Neural cell (in vitro differentiated cells): ENCODE measurements around the gene C20orf141. TPM values are rescaled to one million over a fixed set of nuclear protein-coding genes. Genes with fewer than 3 reads are reported as not detected.
A peak's percentile ranks its signal among the peaks of the same experiment; 100 is the strongest.

Experiments
- H2AFZ ChIP-seq: fragments of 200-600, 300-800 bp; sonication (generic), shearing (Covaris generic); 2 replicates; pipeline ENCODE4 v1.6.0; 2014; ENCODE audit warnings: low read depth, mild to moderate bottlenecking, antibody characterized with exemption, low read length, moderate library complexity
- H3F3A ChIP-seq: fragments of 200-600 bp; shearing (Covaris generic); 2 replicates; pipeline ENCODE4 v1.6.1; 2016; ENCODE audit warnings: mild to moderate bottlenecking, moderate library complexity, mixed read lengths, antibody characterized with exemption, low read length; ENCODE audit not compliant: insufficient read depth, poor library complexity, severe bottlenecking
- H3K27ac ChIP-seq: fragments of 200-600, 300-800 bp; sonication (generic), shearing (Covaris generic); 2 replicates; pipeline ENCODE4 v1.5.1; 2014; ENCODE audit warnings: mild to moderate bottlenecking, low read length, moderate library complexity
- H3K27me3 ChIP-seq: fragments of 300-800, 200-600 bp; sonication (generic), shearing (Covaris generic); 2 replicates; pipeline ENCODE4 v1.6.0; 2014; ENCODE audit warnings: mild to moderate bottlenecking, low read depth, low read length, moderate library complexity; ENCODE audit not compliant: insufficient read depth
- H3K36me3 ChIP-seq: fragments of 300-800, 200-600 bp; sonication (generic), shearing (Covaris generic); 2 replicates; pipeline ENCODE4 v1.5.1; 2014; ENCODE audit warnings: mild to moderate bottlenecking, antibody characterized with exemption, low read length, moderate library complexity; ENCODE audit not compliant: insufficient read depth
- H3K4me2 ChIP-seq: fragments of 300-800, 200-600 bp; sonication (generic), shearing (Covaris generic); 2 replicates; pipeline ENCODE4 v1.6.0; 2014; ENCODE audit warnings: mild to moderate bottlenecking, low read length
- H3K4me3 ChIP-seq: fragments of 300-800, 200-600 bp; sonication (generic), shearing (Covaris generic); 2 replicates; pipeline ENCODE4 v1.5.1; 2014; ENCODE audit warnings: mild to moderate bottlenecking, low read length, moderate library complexity
- H3K79me2 ChIP-seq: fragments of 200-600 bp; shearing (Covaris generic); replicated peaks from 2 replicates; pipeline ENCODE4 v1.6.0; 2014; ENCODE audit warnings: mild to moderate bottlenecking, low read length, moderate library complexity; ENCODE audit not compliant: insufficient read depth
- H3K9ac ChIP-seq: fragments of 300-800, 200-600 bp; sonication (generic), shearing (Covaris generic); 2 replicates; pipeline ENCODE4 v1.6.1; 2016; ENCODE audit warnings: mild to moderate bottlenecking, low read length, mixed read lengths
- H3K9me2 ChIP-seq: fragments of 200-600 bp; shearing (Covaris generic); 2 replicates; pipeline ENCODE4 v1.6.1; 2016; ENCODE audit warnings: mild to moderate bottlenecking, low read length, mixed read lengths; ENCODE audit not compliant: insufficient read depth
- H3K9me3 ChIP-seq: fragments of 200-600, 300-800 bp; sonication (generic), shearing (Covaris generic); 2 replicates; pipeline ENCODE4 v1.6.1; 2016; ENCODE audit warnings: mild to moderate bottlenecking, mixed run types, low read length, moderate library complexity, mixed read lengths
- H4K20me1 ChIP-seq: fragments of 200-600 bp; shearing (Covaris generic); 2 replicates; pipeline ENCODE4 v1.6.1; 2016; ENCODE audit warnings: mild to moderate bottlenecking, mixed run types; ENCODE audit not compliant: insufficient read depth
- CTCF ChIP-seq: fragments of 450-650 bp; IDR thresholded peaks from 2 replicates; pipeline ENCODE4 v1.5.1; 2014; ENCODE audit warnings: antibody characterized with exemption, mild to moderate bottlenecking, moderate library complexity; ENCODE audit not compliant: poor library complexity, severe bottlenecking
- EP300 ChIP-seq: fragments of 450-650 bp; conservative IDR thresholded peaks from 2 replicates; pipeline ENCODE4 v1.6.1; 2014; ENCODE audit warnings: antibody characterized with exemption, mild to moderate bottlenecking, moderate library complexity; ENCODE audit not compliant: poor library complexity, severe bottlenecking
- EZH2 ChIP-seq: fragments of 200-600, 300-800 bp; shearing (Covaris generic), sonication (generic); IDR thresholded peaks from 2 replicates; pipeline ENCODE4 v1.6.1; 2014; ENCODE audit warnings: antibody characterized with exemption, low read length, borderline replicate concordance, mild to moderate bottlenecking; ENCODE audit not compliant: insufficient read depth, poor library complexity, severe bottlenecking
- MXI1 ChIP-seq: fragments of 450-650 bp; conservative IDR thresholded peaks from 2 replicates; pipeline ENCODE4 v1.6.1; 2014; ENCODE audit warnings: antibody characterized with exemption, mild to moderate bottlenecking; ENCODE audit not compliant: poor library complexity, severe bottlenecking
- POLR2AphosphoS5 ChIP-seq: IDR thresholded peaks from 2 replicates; pipeline ENCODE4 v1.6.1; 2012
- RAD21 ChIP-seq: fragments of 450-650 bp; conservative IDR thresholded peaks from 2 replicates; pipeline ENCODE4 v1.6.1; 2014; ENCODE audit warnings: antibody characterized with exemption, mild to moderate bottlenecking, moderate library complexity
- REST ChIP-seq: IDR thresholded peaks from 2 replicates; pipeline ENCODE4 v1.6.1; 2012; ENCODE audit warnings: borderline replicate concordance
- SMC3 ChIP-seq: fragments of 450-650 bp; conservative IDR thresholded peaks from 2 replicates; pipeline ENCODE4 v1.6.1; 2014; ENCODE audit warnings: antibody characterized with exemption, mild to moderate bottlenecking, moderate library complexity; ENCODE audit not compliant: poor library complexity
- TAF1 ChIP-seq: IDR thresholded peaks from 2 replicates; pipeline ENCODE4 v1.6.1; 2012; ENCODE audit warnings: low read depth
- polyA plus RNA-seq: library from polyadenylated mRNA; depleted of rRNA; stranded (reverse); fragments of >200 nt; gene quantifications from 2 replicates; pipeline ENCODE4 v1.2.3, GENCODE V29; 2014

C20orf141 gene
- polyA plus RNA-seq, 1 donor from 2014 or later = not detected

GRCh38 chr20:2840138-2840966 is 25.6 kb downstream of the C20orf141 start, which contains the start of the genes PCED1A and VPS16:
Gene PCED1A, minus strand, starts transcription at chr20:2840655. Its CDS starts 743 bp downstream, at chr20:2839912.
Gene VPS16, plus strand, starts transcription at chr20:2840745. Its CDS starts 30 bp downstream, at chr20:2840775.
- Histone ChIP-seq H3K9me3 (no peaks in the 10 kb centered on the region), H3K79me2 (peaks cover 3% of the 10 kb centered on the region), H4K20me1 (no peaks in the 10 kb centered on the region), H3K9ac (peak within 1 kb of the TSS; percentile 76), H3K27me3 (no peaks in the 10 kb centered on the region), H3K9me2 (no peaks in the 10 kb centered on the region), H2AFZ (peak within 1 kb of the TSS; percentile 93), H3K36me3 (no peaks in the 10 kb centered on the region), H3F3A (no peaks in the 10 kb centered on the region), H3K4me3 (peak within 1 kb of the TSS; percentile 97), H3K27ac (peak within 1 kb of the TSS; percentile 61), H3K4me2 (peak within 1 kb of the TSS; percentile 63)
- TF ChIP-seq CTCF (no peak), EP300 (no peak), EZH2 (no peak), SMC3 (no peak), MXI1 (peak; percentile 68), RAD21 (peak; percentile 21), POLR2AphosphoS5 (peak; percentile 84), TAF1 (no peak), REST (peak; percentile 49)

- H3F3A ChIP-seq = no peaks in the 10 kb centered on the region
- no peaks in the 10 kb centered on the region for H4K20me1 ChIP-seq
- H3K9ac ChIP-seq = peak overlapping the region; percentile 76
- no peaks in the 10 kb centered on the region for H3K9me2 ChIP-seq
- TF ChIP-seq TAF1 (no peak), CTCF (no peak), EZH2 (no peak), RAD21 (no peak), REST (no peak), POLR2AphosphoS5 (no peak), SMC3 (no peak), MXI1 (no peak), EP300 (no peak)
- no peaks in the 10 kb centered on the region for H3K9me3 ChIP-seq
- peaks cover 3% of the 10 kb centered on the region for H3K79me2 ChIP-seq
- H3K27me3 ChIP-seq = no peaks in the 10 kb centered on the region
- H2AFZ ChIP-seq = peak overlapping the region; percentile 56
- no peaks in the 10 kb centered on the region for H3K36me3 ChIP-seq
- peak overlapping the region; percentile 20 for H3K27ac ChIP-seq
- peak overlapping the region; percentile 97 for H3K4me3 ChIP-seq
- H3K4me2 ChIP-seq = peak overlapping the region; percentile 63
Observed at GRCh38 chr20:2840967-2841531, 26.3 kb downstream of the C20orf141 start.
